LNCaP clone FGC (cell line): ENCODE data around the gene MBIP.

Source experiments
- DNase-seq: peaks from one replicate; pipeline ENCODE4 v3.0.0-alpha.2; 2011; ENCODE audit warnings: low read depth
- H3K4me3 ChIP-seq: 2 replicates; pipeline ENCODE4 v1.5.1; 2011; ENCODE audit warnings: mild to moderate bottlenecking, low read depth, low read length, control low read depth
- CTCF ChIP-seq: IDR thresholded peaks from 2 replicates; pipeline ENCODE4 v1.5.1; 2012; ENCODE audit warnings: mild to moderate bottlenecking; ENCODE audit not compliant: control insufficient read depth, insufficient read depth; ENCODE audit errors: extremely low read depth

Gene MBIP

GRCh38 chr14:36313898-36314297 lies 6.5 kb downstream of the MBIP start:
- DNase-seq, result no peak
- H3K4me3 ChIP-seq, result no peak overlapping the region
- no peak for TF ChIP-seq CTCF

GRCh38 chr14:36313206-36313605 lies 7.2 kb downstream of the MBIP start:
- TF ChIP-seq CTCF, result no peak
- H3K4me3 ChIP-seq, result no peak overlapping the region
- DNase-seq, result no peak

- TF ChIP-seq CTCF, result no peak
- no peak for DNase-seq
- H3K4me3 ChIP-seq, result no peak overlapping the region
These were observed 13.6 kb downstream of the MBIP start for GRCh38 chr14:36306836-36307235.

GRCh38 chr14:36304895-36305294 lies 15.5 kb downstream of the MBIP start:
- no peak overlapping the region for H3K4me3 ChIP-seq
- DNase-seq, result no peak
- TF ChIP-seq CTCF, result no peak

GRCh38 chr14:36303960-36304359 lies 16.5 kb downstream of the MBIP start:
- no peak overlapping the region for H3K4me3 ChIP-seq
- TF ChIP-seq CTCF, result no peak
- DNase-seq, result no peak

- no peak for TF ChIP-seq CTCF
- DNase-seq, result no peak
- H3K4me3 ChIP-seq, result no peak overlapping the region
These were observed 17.6 kb downstream of the MBIP start for GRCh38 chr14:36302823-36303222.

- DNase-seq, result no peak
- TF ChIP-seq CTCF, result no peak
These were observed 19.3 kb downstream of the MBIP start for GRCh38 chr14:36301159-36301558.

More at GRCh38 chr14:36301159-36301558, 19.3 kb downstream of the MBIP start:
- no peak overlapping the region for H3K4me3 ChIP-seq
